ENCODE measurements around the gene TCP10L.

DNA sequence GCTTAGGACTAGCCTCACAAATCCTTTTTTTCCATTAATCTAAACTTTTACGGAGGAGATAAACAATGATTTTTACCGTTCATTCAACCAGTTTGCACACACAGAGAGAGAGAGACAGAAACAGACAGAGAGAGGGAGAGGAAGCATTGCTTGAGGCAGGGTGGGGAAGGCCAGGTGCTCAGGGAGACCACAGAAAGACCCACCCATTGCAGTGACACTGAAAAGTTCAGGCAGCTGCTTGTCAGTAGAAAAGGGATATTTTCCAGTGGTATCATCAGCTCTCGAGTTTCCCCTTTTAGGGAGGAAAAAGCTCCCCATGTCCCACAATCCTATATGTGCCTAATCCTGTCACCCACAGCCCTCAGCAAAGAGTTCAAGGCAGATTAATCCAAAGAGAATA, 27.2 kb downstream of the TCP10L start:
- TF ChIP-seq POLR2A (IDR thresholded peaks at IDR 0.05; ENCODE audit: low read depth, low read length) (no peak), POLR2AphosphoS5 (IDR thresholded peaks at IDR 0.05; ENCODE audit: low read depth, low read length) (no peak)
